ENCODE measurements around the gene MED25.

The MED25 gene

DNA sequence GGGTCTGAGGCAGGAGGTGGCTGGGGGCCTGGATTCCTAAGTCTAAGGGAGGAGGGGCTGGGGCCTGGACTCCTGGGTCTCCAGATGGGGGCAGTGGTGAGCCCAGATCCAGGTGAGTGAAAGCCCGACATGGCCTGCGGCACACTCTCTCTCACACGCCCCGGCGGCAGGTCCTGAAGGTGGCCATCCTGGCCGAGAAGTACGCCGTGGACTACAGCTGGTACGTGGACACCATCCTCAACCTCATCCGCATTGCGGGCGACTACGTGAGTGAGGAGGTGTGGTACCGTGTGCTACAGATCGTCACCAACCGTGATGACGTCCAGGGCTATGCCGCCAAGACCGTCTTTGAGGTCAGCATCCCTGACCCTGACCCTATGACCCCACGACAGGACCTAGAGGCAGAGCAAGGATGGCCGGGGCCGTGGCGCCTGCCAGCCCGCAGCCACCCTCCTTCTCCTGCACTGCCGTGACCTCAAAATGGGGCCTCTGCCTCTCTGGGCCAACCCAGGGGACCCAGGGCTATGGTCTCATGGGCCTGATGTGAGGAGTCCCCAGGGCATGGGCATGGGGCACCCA, 18.2 kb upstream of the MED25 start:
- DNase-seq: no peak

DNA sequence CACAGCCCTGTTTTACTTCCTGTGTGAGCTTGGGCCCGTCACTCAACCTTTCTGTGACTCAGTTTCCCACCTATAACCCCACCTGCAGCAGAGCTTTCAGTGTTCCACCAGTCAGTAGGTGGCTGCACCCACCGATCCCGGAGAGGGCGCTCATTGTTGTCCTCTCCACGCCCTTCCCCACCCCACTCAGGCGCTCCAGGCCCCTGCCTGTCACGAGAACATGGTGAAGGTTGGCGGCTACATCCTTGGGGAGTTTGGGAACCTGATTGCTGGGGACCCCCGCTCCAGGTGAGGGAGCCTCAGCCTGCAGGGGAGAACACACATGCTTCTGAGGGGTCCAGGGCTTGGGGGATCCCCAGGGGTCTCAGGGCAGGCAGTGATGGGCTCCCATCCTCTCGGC, 17.3 kb upstream of the MED25 start:
- DNase-seq: no peak

DNA sequence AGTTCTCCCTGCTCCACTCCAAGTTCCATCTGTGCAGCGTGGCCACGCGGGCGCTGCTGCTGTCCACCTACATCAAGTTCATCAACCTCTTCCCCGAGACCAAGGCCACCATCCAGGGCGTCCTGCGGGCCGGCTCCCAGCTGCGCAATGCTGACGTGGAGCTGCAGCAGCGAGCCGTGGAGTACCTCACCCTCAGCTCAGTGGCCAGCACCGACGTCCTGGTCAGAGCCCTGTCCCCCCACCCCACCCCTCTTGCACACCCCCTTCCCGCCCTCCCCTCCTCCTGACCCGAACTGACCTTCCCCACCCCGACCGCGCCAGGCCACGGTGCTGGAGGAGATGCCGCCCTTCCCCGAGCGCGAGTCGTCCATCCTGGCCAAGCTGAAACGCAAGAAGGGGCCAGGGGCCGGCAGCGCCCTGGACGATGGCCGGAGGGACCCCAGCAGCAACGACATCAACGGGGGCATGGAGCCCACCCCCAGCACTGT, 16.6 kb upstream of the MED25 start:
- DNase-seq: no peak

DNA sequence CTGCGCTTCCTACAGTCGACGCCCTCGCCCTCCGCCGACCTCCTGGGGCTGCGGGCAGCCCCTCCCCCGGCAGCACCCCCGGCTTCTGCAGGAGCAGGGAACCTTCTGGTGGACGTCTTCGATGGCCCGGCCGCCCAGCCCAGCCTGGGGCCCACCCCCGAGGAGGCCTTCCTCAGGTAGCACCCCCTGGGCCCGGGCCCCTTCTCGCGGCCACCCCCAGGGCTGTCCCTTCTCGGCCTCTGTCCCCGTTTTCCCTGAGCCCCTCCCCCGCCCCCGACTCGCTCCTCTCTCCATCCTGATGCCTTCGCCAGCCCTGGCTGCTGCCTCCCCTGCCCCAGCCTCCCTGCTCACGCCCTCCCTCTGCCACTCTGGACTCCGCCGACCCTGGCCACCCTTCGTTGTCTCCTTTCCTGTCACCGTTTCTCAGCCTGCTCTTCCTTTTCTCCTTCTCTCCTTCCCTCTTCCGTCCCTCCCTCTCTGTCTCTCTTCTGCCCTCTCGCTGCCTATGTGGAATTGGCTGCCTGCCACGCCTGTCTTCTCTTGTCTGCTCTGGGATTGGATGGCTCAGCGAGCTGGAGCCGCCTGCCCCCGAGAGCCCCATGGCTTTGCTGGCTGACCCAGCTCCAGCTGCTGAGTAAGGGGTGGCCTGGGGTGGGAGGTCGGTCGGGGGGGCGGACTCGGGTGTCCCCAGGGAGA, 16.0 kb upstream of the MED25 start:
- peak; percentile 62 for DNase-seq

DNA sequence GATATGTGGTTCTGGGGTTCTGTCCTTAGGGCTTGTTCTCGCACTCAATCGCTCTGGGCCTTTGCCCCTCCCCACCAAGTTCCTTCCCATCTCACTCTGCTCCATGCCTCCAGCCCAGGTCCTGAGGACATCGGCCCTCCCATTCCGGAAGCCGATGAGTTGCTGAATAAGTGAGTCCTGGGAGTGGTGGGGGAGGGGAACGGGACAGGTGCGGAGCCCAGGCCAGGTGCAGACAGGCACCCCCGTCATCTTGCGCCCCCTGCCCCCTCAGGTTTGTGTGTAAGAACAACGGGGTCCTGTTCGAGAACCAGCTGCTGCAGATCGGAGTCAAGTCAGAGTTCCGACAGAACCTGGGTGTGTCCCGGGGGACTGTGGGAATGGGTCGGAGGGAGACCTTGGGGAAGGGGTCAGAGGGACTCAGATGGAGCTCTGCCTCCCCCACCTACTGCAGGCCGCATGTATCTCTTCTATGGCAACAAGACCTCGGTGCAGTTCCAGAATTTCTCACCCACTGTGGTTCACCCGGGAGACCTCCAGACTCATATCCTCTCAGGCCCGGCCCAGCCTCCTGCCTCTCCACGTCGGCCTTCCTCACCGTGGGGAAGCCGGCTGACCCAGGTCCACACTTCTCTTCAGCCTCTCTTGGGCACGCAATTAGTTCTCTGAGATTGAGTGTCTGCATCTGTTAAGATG, 15.1 kb upstream of the MED25 start:
- DNase-seq: no peak

DNA sequence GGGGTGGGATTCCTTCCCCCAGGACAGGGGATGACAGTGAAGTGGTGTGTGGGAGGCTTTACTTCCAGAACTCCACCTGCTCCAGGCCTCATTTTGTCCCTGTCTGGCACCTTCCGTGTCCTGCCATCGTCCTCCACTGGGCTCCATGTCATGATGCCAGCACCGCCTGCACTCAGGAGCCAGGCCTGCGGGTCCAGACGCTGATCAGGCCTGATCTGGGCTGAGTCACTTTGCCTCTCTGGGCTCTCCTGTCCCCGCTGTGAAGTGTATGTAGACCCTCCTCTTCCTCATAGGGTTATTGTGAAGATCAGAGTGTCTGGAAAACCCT, 14.6 kb upstream of the MED25 start:
- DNase-seq: no peak

DNA sequence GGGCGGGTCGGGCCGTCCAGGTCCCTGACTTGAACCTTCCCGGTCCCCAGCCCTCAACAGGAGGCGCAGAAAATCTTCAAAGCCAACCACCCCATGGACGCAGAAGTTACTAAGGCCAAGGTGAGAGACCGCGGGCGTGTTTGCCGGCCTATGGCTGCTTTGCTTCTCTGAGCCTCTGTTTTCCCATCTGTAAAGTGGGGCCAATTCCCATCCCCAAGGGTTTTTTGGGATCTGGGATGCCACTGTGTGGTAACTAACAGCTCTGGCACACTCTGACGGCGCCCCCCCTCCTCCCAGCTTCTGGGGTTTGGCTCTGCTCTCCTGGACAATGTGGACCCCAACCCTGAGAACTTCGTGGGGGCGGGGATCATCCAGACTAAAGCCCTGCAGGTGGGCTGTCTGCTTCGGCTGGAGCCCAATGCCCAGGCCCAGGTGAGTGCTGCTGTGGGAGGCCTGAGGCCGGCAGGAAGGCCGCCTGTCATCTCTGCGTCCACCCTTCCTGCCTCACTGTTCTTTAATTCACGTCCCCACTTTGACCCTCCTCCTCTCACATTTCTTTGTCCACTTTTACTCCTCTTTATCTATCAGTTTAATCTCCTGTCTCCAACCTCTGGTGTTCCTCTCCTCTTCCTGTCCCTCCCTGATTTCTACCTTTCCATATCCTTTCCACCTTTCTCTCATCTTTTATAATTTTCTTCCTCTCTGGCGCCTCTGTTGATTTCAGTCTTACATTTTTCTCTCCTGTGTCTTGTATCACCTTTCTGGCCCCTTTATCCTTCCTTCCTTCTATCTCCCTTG, 12.1 kb upstream of the MED25 start:
- no peak for DNase-seq

DNA sequence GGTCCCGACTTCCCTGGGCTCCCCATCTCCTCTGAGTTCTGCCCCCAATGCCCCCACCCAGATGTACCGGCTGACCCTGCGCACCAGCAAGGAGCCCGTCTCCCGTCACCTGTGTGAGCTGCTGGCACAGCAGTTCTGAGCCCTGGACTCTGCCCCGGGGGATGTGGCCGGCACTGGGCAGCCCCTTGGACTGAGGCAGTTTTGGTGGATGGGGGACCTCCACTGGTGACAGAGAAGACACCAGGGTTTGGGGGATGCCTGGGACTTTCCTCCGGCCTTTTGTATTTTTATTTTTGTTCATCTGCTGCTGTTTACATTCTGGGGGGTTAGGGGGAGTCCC, 11.5 kb upstream of the MED25 start:
- no peak for DNase-seq

DNA sequence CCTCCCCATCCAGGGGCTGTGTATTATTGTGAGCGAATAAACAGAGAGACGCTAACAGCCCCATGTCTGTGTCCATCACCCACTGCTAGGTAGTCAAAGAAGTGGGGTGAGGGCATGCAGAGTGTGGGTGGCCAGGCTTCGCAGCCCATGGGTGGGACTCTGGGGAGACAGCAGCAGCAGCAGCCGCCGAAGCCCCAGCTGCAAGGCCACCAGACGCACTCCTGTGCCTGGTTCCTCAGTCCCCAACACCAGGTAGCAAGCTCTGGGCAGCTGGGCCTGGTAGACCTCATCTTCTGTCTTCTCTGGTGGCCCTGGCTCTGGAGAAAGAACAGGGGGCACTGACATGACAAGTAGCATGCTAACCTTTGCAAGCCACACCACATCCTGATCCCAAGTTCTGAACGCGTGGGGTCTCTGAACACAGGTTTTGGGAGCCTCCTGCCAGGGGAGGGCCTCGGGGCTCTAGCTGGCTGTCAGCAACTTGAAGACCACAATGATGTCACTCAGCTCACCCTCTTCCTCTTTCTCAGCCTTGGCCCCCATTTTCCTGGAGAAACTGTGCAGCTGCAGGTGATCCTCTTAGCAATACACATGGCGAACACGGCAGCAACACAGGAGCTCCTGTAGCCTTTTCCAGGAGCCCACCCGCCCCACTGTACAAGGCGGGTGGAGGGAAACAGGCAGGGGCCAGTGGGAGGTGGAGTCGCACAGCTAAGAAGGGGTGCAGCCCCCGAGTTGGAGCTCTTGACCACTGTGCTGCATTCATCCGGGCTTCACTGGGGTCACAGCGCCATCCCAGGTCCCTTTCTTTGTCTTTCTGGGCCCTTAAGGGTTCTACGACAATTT, 10.8 kb upstream of the MED25 start:
- DNase-seq: no peak

DNA sequence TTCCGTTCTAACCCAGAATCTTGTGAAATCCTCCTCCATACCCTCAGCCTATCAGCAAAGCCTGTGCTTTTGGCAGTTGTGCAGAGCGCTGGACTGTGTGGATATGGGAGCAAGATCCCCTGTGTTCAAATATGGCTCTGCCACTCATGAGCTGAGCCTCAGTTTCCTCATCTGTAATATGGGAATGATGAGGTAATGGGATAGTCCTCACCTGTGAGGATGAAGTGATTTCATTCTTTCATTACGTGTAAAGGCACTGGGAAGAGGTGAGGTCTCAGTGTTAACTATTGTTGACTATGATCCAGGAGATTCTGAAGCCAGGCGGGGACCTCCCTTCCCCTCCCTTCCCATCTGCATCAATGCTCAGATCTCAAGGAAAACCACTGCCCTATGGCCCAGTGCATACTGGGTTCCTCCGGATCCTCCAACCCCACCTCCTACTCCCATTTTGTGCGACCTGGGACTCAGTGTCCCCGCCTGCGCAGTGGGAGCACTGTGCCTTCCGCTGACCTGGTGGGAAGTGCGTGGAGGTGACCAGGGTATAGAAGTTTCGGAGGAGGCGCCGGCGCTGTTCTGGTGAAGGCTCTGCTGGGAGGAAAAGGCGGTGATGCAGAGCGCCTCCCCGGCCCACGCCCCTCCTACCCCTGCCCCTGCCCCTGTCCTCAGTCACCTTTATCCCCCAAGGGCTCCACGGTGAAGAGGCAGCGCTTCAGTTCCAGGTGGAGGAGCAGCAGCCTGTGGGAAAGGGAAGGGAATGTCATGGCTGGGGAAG, 10.0 kb upstream of the MED25 start:
- DNase-seq: no peak

DNA sequence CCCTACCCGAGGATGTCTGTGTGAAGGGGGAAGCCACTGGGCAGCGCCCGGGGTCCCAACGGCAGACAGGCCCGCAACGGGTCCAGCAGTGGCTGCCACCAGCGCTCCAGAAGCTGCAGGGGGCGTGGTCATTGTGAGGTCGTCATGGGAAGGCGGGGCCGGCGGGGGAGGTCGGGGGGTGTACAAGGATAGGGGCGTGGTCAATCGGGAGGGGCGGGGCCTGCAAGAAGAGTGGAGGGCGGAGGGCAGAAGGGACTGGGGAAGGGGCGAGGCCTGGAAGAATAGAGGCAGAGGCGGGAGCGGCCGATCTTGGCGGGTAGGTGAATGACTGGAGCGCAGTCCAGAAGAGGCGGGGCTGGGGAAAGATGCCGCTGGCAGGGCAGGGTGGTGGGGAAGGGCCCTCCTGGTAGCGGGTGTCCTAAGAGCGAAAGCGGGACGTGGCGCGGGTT, 9.4 kb upstream of the MED25 start:
- DNase-seq: peak; percentile 87

DNA sequence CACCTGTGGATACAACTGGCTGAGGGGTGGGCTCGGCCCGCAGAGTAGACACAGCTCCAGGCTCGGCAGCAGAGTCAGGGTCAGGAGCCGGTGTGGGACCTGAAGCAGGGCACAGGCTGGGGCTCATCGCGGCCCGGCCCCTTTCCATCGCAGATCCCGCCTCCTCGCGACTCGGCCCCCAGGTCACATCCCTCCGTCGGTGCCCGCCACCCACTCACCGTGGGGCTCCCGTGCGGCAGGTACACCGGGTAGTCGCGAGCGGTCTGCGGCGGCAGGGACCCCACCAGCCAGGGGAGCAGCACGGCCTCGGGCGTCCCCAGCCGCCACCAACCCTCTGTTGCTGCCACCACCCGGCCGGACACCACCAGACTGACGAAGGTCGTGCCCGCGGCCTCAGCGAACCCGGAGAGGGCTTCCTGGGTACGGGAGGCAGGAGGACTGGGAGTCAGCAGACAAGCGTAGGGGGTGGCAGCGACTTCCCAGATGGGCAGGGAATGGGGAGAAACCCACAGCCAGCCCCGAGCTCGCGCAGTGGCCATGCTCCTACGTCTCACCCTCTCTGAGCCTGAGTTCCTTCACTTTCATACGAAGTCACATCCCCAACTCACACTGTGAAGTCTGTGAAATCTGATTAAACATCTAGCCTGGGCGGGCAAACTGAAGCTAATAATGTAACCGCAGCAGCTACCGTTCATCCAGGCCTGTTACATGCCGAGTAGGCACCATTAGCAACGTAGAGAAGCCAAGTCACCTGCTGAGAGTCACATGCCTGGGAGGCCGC, 8.7 kb upstream of the MED25 start:
- no peak for DNase-seq

DNA sequence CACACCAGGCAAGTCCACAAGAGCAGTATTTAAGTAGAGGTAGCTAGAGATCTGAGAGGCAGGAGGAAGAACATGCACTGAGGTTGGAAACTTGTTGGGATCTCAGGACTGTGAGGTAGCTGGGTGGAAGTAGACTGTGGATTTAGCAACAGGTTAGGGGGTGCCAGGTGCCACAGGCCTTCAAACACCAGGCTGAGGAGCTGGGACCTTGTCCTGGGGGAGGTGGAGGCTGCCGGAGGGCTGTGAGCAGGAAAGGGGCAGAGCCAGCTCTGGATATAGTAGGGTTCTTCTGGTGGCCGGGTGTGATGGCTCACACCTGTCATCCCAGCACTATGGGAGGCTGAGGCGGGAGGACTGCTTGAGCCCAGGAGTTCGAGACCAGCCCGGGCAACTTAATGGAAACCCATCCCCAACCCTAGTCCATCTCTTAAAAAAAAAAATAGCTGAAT, 8.1 kb upstream of the MED25 start:
- DNase-seq: no peak

DNA sequence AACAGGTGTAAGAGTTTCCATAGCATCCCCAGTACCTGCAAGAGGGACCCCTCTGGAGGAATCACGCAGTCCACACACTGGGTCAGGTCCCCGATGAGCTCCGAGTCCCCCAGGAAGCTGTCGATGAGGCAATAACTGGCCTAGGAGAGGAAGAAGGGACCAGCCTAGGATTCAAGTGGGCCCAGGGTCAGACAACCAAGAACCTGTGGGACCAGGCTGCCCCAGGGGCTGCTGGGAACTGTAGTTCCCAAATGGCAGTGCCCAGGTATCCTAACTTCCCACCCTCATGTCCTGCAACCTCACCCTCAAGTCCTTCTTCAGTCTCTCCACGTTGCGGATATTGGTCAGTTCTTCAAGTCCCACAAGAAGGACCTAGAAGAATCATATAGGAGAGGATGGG, 6.8 kb upstream of the MED25 start:
- DNase-seq: no peak

DNA sequence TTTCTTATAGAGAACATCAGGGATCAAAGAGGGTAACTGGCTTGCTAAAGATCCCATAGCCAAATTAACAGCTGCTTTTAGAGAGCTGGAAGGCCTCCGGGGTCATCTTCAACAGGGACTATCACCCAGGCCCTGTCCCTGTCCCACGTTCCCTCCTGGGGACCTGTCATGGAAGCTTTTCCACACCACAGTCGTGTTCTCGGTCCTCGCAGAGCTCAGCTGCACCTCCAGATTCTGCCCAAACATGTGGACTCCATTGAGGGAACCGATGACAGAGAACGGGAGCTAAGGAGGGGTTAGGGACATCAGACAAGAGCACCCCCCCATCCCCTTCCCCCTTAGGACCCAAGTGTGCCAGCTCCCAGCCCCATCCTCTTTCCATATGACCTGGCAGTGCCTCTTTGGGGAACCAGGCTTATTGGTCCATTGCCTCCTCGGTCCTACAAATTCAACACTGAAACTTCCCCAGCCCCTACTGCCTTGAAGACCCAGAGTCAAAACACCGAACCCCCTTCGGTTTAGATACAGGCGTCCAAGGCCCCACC, 5.6 kb upstream of the MED25 start:
- DNase-seq: no peak

DNA sequence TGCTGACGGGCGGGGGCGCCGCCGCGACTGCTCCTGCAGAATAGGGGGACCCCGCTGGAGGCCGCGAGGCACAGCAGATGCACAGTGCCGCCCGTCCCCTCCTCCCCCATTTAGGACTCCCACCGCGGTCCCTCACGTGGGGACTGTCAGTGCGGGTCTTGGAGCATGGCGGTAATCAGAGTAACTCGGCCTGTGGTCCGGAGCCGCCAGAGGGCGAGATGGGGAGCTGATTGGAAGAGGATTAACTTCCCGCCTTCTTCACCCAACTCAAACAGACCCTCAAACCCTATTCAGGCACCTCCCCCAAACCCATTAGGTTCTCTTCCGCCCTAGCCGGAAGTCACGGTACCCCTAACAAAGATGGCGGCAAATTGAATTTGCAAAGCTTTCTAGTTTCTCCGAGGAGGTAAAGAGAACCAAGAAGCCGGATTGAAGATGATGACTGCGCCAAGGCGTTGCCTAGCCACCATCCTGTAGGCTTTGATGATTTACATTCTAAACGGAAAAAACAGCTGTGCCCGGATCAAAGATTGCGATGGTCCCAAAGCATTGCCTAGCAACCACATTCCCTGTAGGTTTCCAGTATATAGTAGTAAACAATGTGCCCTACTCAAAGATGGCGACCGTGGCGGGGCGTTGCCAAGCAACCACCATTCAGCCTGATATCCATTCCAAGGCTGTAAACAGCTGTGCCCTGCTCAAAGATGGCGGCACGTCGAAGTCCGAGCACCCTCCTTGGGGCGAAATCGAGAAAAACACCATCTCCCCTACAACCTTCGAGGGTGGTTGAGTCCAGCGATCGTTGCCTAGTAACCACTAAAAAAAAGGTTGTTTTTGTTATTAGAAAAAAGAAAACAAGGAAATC, 4.9 kb upstream of the MED25 start, which contains the start of gene FUZ:
Gene FUZ, minus strand, starts transcription at position 296 of the 865 bp plus-strand sequence. Its CDS starts 186 bp downstream, at position 110.
- DNase-seq: no peak

DNA sequence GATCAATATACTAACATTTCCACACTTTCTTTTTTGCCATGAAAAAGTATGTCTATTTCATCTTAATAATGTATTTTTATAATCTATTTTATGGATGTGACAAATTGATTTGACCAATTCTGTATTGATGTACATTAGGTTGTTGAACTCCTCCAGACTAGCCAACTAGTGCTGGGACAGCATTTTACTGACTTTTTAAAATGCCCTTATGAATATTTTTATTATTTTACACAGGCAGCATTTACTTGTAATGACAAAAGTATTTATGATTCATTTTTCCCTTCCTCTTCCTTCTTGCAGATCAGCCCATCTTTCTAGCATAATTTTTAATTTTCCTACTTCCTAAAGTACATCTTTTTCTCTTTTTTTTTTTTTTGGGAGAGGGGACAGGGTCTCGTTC, 4.1 kb upstream of the MED25 start:
- DNase-seq: no peak

DNA sequence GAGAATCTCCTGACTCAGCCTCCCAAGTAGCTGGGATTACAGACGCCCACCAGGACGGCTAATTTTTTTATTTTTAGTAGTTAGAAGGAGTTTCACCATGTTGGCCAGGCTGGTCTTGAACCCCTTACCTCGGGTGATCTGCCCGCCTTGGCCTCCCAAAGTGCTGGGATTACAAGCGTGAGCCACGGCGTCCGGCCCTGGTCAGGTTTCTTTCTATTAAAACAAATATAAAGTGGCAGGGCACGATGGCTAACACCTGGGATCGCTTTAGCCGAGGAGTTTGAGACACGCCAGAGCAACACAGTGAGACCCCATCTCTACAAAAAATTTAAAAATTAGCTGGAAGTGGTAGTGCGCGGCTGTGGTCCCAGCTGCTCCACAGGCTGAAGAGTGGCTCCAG, 1.5 kb upstream of the MED25 start:
- no peak for DNase-seq

DNA sequence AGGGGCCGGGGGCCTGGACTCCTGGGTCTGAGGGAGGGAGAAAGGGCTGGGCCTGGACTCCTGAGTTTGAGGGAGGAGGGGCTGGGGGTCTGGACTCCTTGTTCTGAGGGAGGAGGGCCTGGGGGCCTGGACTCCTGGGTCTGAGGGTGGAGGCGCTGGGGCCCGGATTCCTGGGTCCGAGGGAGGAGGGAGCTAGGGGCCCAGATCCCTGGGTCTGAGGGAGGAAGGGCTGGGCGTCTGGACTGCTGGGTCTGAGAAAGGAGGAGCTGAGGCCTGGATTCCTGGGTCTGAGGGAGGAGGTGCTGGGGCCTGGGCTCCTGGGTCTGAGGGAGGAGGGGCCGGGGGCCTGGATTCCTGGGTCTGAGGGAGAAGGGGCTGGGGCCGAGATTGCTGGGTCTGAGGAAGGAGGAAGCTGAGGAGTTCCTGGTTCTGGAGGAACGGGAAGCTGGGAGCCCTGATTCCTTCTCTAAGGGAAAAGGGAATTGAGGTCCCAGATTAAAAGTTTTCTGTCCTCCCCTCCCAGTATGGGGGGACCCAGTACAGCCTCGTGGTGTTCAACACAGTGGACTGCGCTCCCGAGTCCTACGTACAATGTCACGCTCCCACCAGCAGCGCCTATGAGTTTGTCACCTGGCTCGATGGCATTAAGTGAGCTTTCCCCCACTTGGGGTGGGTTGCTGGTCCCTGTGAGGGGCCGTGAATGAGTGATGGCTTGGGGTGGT, 721 bp downstream of the MED25 start:
- DNase-seq: no peak
